Keratinocyte (primary cell): ENCODE data around the gene LRIT3. TPM values are rescaled to one million over a fixed set of nuclear protein-coding genes. Genes with fewer than 3 reads are reported as not detected.
A peak's percentile ranks its signal among the peaks of the same experiment; 100 is the strongest.

Source experiments
- DNase-seq: peaks from one replicate; pipeline ENCODE4 v3.0.0-alpha.2; 2011; ENCODE audit warnings: low read depth, missing footprints, low spot score
- FAIRE-seq: peaks from 2 replicates; lab custom pipeline; 2011; peaks lifted over from hg19 to GRCh38; lab: Jason Lieb, UNC
- H2AFZ ChIP-seq: 2 replicates; pipeline ENCODE4 v1.6.0; 2012; ENCODE audit warnings: low read length, control low read depth, inconsistent platforms; ENCODE audit not compliant: control insufficient read depth
- H3K27ac ChIP-seq: 2 replicates; pipeline ENCODE4 v1.5.1; 2011; ENCODE audit warnings: low read length; ENCODE audit not compliant: control insufficient read depth, insufficient read depth
- H3K27me3 ChIP-seq: 3 replicates; pipeline ENCODE4 v1.6.0; 2011; ENCODE audit warnings: low read length; ENCODE audit not compliant: control insufficient read depth, insufficient read depth; ENCODE audit errors: extremely low read depth
- H3K36me3 ChIP-seq, 2 experiments: 2 replicates in 1 of 2; 3 replicates in 1 of 2; pipeline ENCODE4 v1.5.1; 2011; ENCODE audit warnings: low read length in 2 of 2, mild to moderate bottlenecking in 1 of 2; ENCODE audit not compliant: control insufficient read depth in 2 of 2, insufficient read depth in 2 of 2; ENCODE audit errors: extremely low read depth in 1 of 2
- H3K4me1 ChIP-seq: 3 replicates; pipeline ENCODE4 v1.5.1; 2011; ENCODE audit warnings: low read length; ENCODE audit not compliant: control insufficient read depth, insufficient read depth; ENCODE audit errors: extremely low read depth
- H3K4me2 ChIP-seq: 3 replicates; pipeline ENCODE4 v1.6.0; 2011; ENCODE audit warnings: low read depth, low read length; ENCODE audit not compliant: control insufficient read depth, insufficient read depth; ENCODE audit errors: extremely low read depth
- H3K4me3 ChIP-seq, 3 experiments: fragments of 200-600 bp in 1 of 3; sonication (generic) in 1 of 3; 2 replicates in 2 of 3; 3 replicates in 1 of 3; pipeline ENCODE4 v1.5.1; 2011 to 2016; ENCODE audit warnings: low read length in 3 of 3, mild to moderate bottlenecking in 3 of 3, control low read depth in 2 of 3, inconsistent platforms in 1 of 3, low read depth in 1 of 3, mixed read lengths in 1 of 3, mixed run types in 1 of 3, moderate library complexity in 1 of 3; ENCODE audit not compliant: control insufficient read depth in 2 of 3, insufficient read depth in 2 of 3; ENCODE audit errors: extremely low read depth in 1 of 3
- H3K79me2 ChIP-seq: 2 replicates; pipeline ENCODE4 v1.6.0; 2012; ENCODE audit warnings: low read length; ENCODE audit not compliant: control insufficient read depth, insufficient read depth
- H3K9ac ChIP-seq: 3 replicates; pipeline ENCODE4 v1.6.0; 2011; ENCODE audit warnings: low read length; ENCODE audit not compliant: control insufficient read depth, insufficient read depth; ENCODE audit errors: extremely low read depth
- H3K9me1 ChIP-seq: 3 replicates; pipeline ENCODE4 v1.6.0; 2011; ENCODE audit warnings: low read length; ENCODE audit not compliant: control insufficient read depth, insufficient read depth; ENCODE audit errors: extremely low read depth
- H3K9me3 ChIP-seq: 2 replicates; pipeline ENCODE4 v1.5.1; 2012; ENCODE audit warnings: low read depth, low read length; ENCODE audit not compliant: control insufficient read depth
- H4K20me1 ChIP-seq: 3 replicates; pipeline ENCODE4 v1.6.0; 2011; ENCODE audit warnings: low read length; ENCODE audit not compliant: control insufficient read depth, insufficient read depth; ENCODE audit errors: extremely low read depth
- EZH2 ChIP-seq: IDR thresholded peaks from one replicate; pipeline ENCODE4 v1.6.1; 2012; ENCODE audit warnings: inconsistent platforms, mild to moderate bottlenecking, low read length, moderate library complexity
- dilution Hi-C: fragments of 300-500 bp; cut with MboI; formaldehyde crosslinking; loops from one replicate; pipeline ENCODE4 v1.7.0; 2020; ENCODE audit warnings: low sequenced_read_pairs; ENCODE audit not compliant: extremely low pct_ligation_motif_present
- polyA plus RNA-seq, 5 experiments: library from polyadenylated mRNA; depleted of rRNA in 3 of 5; stranded (reverse) in 3 of 5; stranded (forward) in 1 of 5; unstranded in 1 of 5; fragments of >200 nt; gene quantifications; 1 replicate in 1 of 5; 2 replicates in 3 of 5; 3 replicates in 1 of 5; pipeline versions ENCODE4 v1.2.1 to v1.2.3, GENCODE V29; 2011 to 2012; ENCODE audit warnings: missing spikeins in 2 of 5, low read depth in 1 of 5, low replicate concordance in 1 of 5
- TF ChIP-seq, protein P1 (sequence below), 3 experiments: IDR thresholded peaks in 1 of 3; conservative IDR thresholded peaks in 1 of 3; optimal IDR thresholded peaks in 1 of 3; 2 replicates in 2 of 3; 3 replicates in 1 of 3; pipeline versions ENCODE3 to v1.5.1; 2011; ENCODE audit warnings: low read length in 3 of 3, mild to moderate bottlenecking in 3 of 3, moderate library complexity in 2 of 3, control low read depth in 1 of 3, inconsistent platforms in 1 of 3; ENCODE audit not compliant: insufficient read depth in 2 of 3; ENCODE audit errors: extremely low read depth in 1 of 3

The LRIT3 gene
- polyA plus RNA-seq, 1 donor (not counting 4 experiments of a cell fraction or from before 2014, with no cell fraction given): 0.09 TPM

DNA sequence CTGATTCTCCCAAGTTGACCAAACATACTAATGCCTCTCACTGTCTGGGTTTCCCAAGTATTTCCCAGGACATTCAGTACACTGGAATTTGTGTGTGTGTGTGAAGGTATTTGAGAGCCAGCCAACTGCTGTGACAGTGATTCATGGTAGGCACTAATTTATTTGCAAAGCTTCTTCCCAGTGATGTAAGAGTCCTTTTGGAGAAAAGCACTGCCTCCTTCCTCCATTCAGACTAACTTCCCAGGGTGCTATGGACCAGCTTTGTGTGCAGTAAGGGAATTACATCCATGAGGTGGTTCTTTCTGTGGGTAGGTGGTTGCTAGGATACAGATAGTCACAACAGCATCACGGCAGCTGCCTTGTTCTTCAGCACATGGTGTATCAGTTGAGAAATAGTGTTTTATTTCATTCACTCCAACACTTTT lies 73.5 kb downstream of the LRIT3 start:
- Histone ChIP-seq H3K4me2 (no peak overlapping the region), H3K27ac (no peak overlapping the region), H3K4me3 (no peak overlapping the region), H3K79me2 (no peaks in the 10 kb centered on the region), H3K36me3 (no peaks in the 10 kb centered on the region), H3K9me3 (no peaks in the 10 kb centered on the region), H3K9me1 (no peaks in the 10 kb centered on the region), H3K27me3 (no peaks in the 10 kb centered on the region), H3K4me1 (no peaks in the 10 kb centered on the region), H3K9ac (no peak overlapping the region), H4K20me1 (no peaks in the 10 kb centered on the region), H2AFZ (no peak overlapping the region)
- FAIRE-seq (peak; percentile 23), DNase-seq (no peak)
- dilution Hi-C loops: no loop called here
- TF ChIP-seq EZH2: no peak
- TF ChIP-seq, protein P1, sequence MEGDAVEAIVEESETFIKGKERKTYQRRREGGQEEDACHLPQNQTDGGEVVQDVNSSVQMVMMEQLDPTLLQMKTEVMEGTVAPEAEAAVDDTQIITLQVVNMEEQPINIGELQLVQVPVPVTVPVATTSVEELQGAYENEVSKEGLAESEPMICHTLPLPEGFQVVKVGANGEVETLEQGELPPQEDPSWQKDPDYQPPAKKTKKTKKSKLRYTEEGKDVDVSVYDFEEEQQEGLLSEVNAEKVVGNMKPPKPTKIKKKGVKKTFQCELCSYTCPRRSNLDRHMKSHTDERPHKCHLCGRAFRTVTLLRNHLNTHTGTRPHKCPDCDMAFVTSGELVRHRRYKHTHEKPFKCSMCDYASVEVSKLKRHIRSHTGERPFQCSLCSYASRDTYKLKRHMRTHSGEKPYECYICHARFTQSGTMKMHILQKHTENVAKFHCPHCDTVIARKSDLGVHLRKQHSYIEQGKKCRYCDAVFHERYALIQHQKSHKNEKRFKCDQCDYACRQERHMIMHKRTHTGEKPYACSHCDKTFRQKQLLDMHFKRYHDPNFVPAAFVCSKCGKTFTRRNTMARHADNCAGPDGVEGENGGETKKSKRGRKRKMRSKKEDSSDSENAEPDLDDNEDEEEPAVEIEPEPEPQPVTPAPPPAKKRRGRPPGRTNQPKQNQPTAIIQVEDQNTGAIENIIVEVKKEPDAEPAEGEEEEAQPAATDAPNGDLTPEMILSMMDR (optimal IDR thresholded peaks at IDR 0.05 in 1 of 3, IDR thresholded peaks at IDR 0.05 in 1 of 3, conservative IDR thresholded peaks at IDR 0.05 in 1 of 3; ENCODE audit: extremely low read depth in 1 of 3, insufficient read depth in 2 of 3, low read length in 3 of 3): no peak

Other genes with a start within 250 kb of the LRIT3 start
- 44.6 to 52.7 TPM (median 52.0 TPM) in 3 replicates for gene CASP6, start 144.7 kb upstream of the LRIT3 start, polyA plus RNA-seq
- 14.8 to 80.8 TPM (median 63.7 TPM) in 3 replicates for gene PLA2G12A, start 118.0 kb upstream of the LRIT3 start, polyA plus RNA-seq
- not detected in 3 replicates for gene CFI, start 46.1 kb upstream of the LRIT3 start, polyA plus RNA-seq
- gene GAR1, start 32.3 kb upstream of the LRIT3 start, polyA plus RNA-seq: 14.8 to 31.9 TPM (median 24.2 TPM) in 3 replicates
- 0.09 to 0.20 TPM (median 0.15 TPM) in 3 replicates for gene RRH, start 20.1 kb upstream of the LRIT3 start, polyA plus RNA-seq
- gene EGF, start 64.8 kb downstream of the LRIT3 start, polyA plus RNA-seq: 0.58 to 1.3 TPM (median 0.97 TPM) in 3 replicates